ENCODE measurements around the gene KCNMA1. TPM values are rescaled to one million over a fixed set of nuclear protein-coding genes. Genes with fewer than 3 reads are reported as not detected.

The KCNMA1 gene
- polyA plus RNA-seq, 1 donor from 2014 or later: 60.8 TPM

- no peak overlapping the region for H3K9ac ChIP-seq (ENCODE audit: low read length)
- H2AFZ ChIP-seq (ENCODE audit: low read depth, low read length): no peak overlapping the region
- no peaks in the 10 kb centered on the region for H4K20me1 ChIP-seq (ENCODE audit: insufficient read depth)
- H3K79me2 ChIP-seq (replicated peaks; ENCODE audit: insufficient read depth, low read length): no peaks in the 10 kb centered on the region
- no peaks in the 10 kb centered on the region for H3K9me3 ChIP-seq (ENCODE audit: low read length)
- H3K9me2 ChIP-seq (ENCODE audit: insufficient read depth, low read length): no peaks in the 10 kb centered on the region
- H3K27me3 ChIP-seq (ENCODE audit: insufficient read depth, low read depth, low read length): no peaks in the 10 kb centered on the region
- no peaks in the 10 kb centered on the region for H3F3A ChIP-seq (ENCODE audit: insufficient read depth, low read length, poor library complexity, severe bottlenecking)
- TF ChIP-seq REST (IDR thresholded peaks at IDR 0.05; ENCODE audit: borderline replicate concordance) (no peak), SMC3 (conservative IDR thresholded peaks at IDR 0.05; ENCODE audit: poor library complexity) (no peak), RAD21 (conservative IDR thresholded peaks at IDR 0.05) (no peak), MXI1 (conservative IDR thresholded peaks at IDR 0.05; ENCODE audit: poor library complexity, severe bottlenecking) (no peak), EZH2 (IDR thresholded peaks at IDR 0.05; ENCODE audit: borderline replicate concordance, insufficient read depth, low read length, poor library complexity, severe bottlenecking) (no peak), POLR2AphosphoS5 (IDR thresholded peaks at IDR 0.05) (no peak), TAF1 (IDR thresholded peaks at IDR 0.05; ENCODE audit: low read depth) (no peak), EP300 (conservative IDR thresholded peaks at IDR 0.05; ENCODE audit: poor library complexity, severe bottlenecking) (no peak)
- TF ChIP-seq, protein P1, sequence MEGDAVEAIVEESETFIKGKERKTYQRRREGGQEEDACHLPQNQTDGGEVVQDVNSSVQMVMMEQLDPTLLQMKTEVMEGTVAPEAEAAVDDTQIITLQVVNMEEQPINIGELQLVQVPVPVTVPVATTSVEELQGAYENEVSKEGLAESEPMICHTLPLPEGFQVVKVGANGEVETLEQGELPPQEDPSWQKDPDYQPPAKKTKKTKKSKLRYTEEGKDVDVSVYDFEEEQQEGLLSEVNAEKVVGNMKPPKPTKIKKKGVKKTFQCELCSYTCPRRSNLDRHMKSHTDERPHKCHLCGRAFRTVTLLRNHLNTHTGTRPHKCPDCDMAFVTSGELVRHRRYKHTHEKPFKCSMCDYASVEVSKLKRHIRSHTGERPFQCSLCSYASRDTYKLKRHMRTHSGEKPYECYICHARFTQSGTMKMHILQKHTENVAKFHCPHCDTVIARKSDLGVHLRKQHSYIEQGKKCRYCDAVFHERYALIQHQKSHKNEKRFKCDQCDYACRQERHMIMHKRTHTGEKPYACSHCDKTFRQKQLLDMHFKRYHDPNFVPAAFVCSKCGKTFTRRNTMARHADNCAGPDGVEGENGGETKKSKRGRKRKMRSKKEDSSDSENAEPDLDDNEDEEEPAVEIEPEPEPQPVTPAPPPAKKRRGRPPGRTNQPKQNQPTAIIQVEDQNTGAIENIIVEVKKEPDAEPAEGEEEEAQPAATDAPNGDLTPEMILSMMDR (IDR thresholded peaks at IDR 0.05; ENCODE audit: poor library complexity, severe bottlenecking): no peak
- no peak overlapping the region for H3K4me3 ChIP-seq (ENCODE audit: low read length)
- H3K36me3 ChIP-seq (ENCODE audit: insufficient read depth, low read length): no peaks in the 10 kb centered on the region
- H3K4me2 ChIP-seq (ENCODE audit: low read length): no peak overlapping the region
- H3K27ac ChIP-seq (ENCODE audit: low read length): no peak overlapping the region
Measured at GRCh38 chr10:77566236-77566635, 71.4 kb downstream of the KCNMA1 start.

GRCh38 chr10:77565590-77566023, 72.0 kb downstream of the KCNMA1 start:
- no peak overlapping the region for H3K9ac ChIP-seq (ENCODE audit: low read length)
- no peak overlapping the region for H3K4me2 ChIP-seq (ENCODE audit: low read length)
- H3K27me3 ChIP-seq (ENCODE audit: insufficient read depth, low read depth, low read length): no peaks in the 10 kb centered on the region
- no peak overlapping the region for H3K4me3 ChIP-seq (ENCODE audit: low read length)
- H3K79me2 ChIP-seq (replicated peaks; ENCODE audit: insufficient read depth, low read length): no peaks in the 10 kb centered on the region
- H3K9me2 ChIP-seq (ENCODE audit: insufficient read depth, low read length): no peaks in the 10 kb centered on the region
- no peaks in the 10 kb centered on the region for H3K36me3 ChIP-seq (ENCODE audit: insufficient read depth, low read length)
- TF ChIP-seq RAD21 (conservative IDR thresholded peaks at IDR 0.05): no peak
- TF ChIP-seq SMC3 (conservative IDR thresholded peaks at IDR 0.05; ENCODE audit: poor library complexity): no peak
- TF ChIP-seq POLR2AphosphoS5 (IDR thresholded peaks at IDR 0.05): no peak
- TF ChIP-seq MXI1 (conservative IDR thresholded peaks at IDR 0.05; ENCODE audit: poor library complexity, severe bottlenecking): no peak
- TF ChIP-seq, protein P1 (IDR thresholded peaks at IDR 0.05; ENCODE audit: poor library complexity, severe bottlenecking): no peak
- TF ChIP-seq EP300 (conservative IDR thresholded peaks at IDR 0.05; ENCODE audit: poor library complexity, severe bottlenecking): no peak
- TF ChIP-seq REST (IDR thresholded peaks at IDR 0.05; ENCODE audit: borderline replicate concordance): no peak
- no peak for TF ChIP-seq TAF1 (IDR thresholded peaks at IDR 0.05; ENCODE audit: low read depth)
- TF ChIP-seq EZH2 (IDR thresholded peaks at IDR 0.05; ENCODE audit: borderline replicate concordance, insufficient read depth, low read length, poor library complexity, severe bottlenecking): no peak
- H3F3A ChIP-seq (ENCODE audit: insufficient read depth, low read length, poor library complexity, severe bottlenecking): no peaks in the 10 kb centered on the region
- no peak overlapping the region for H3K27ac ChIP-seq (ENCODE audit: low read length)
- no peaks in the 10 kb centered on the region for H4K20me1 ChIP-seq (ENCODE audit: insufficient read depth)
- no peak overlapping the region for H2AFZ ChIP-seq (ENCODE audit: low read depth, low read length)
- H3K9me3 ChIP-seq (ENCODE audit: low read length): no peaks in the 10 kb centered on the region

All from neural cell (in vitro differentiated cells).